DMS114 treated with DMSO at 0.1 percent for 48 hours (cell line): ENCODE data around the gene MCM7.
"Not testable (repeated sequence)": the region's sequence is repeated elsewhere in the genome, so short reads cannot be mapped to it uniquely, and the experiment has no call there.

Experiments
- DNase-seq: peaks from one replicate; lab custom pipeline; 2025; ENCODE audit not compliant: unreplicated experiment; lab: John Stamatoyannopoulos, UW

The MCM7 gene

GRCh38 chr7:100101016-100101862, at the start of gene MCM7, which contains the start of gene AP4M1:
Gene MCM7, minus strand, starts transcription at chr7:100101397. Its CDS starts 103 bp downstream, at chr7:100101294.
Gene AP4M1, plus strand, starts transcription at chr7:100101643. Its CDS starts 72 bp downstream, at chr7:100101715.
- DNase-seq, result peak; percentile 94

- DNase-seq, result peak; percentile 97
Measured at GRCh38 chr7:100148559-100149328, 47.5 kb upstream of the MCM7 start, which contains the start of gene LAMTOR4. Gene LAMTOR4, plus strand, starts transcription at chr7:100148918. Its CDS starts 55 bp downstream, at chr7:100148973.

GRCh38 chr7:100148225-100148558, 47.0 kb upstream of the MCM7 start:
- no peak for DNase-seq

- DNase-seq, result no peak
Measured at GRCh38 chr7:100147278-100147677, 46.1 kb upstream of the MCM7 start.

- not testable (repeated sequence) for DNase-seq
Measured at GRCh38 chr7:100146350-100146749, 45.2 kb upstream of the MCM7 start.

GRCh38 chr7:100142461-100142860, 41.3 kb upstream of the MCM7 start:
- DNase-seq, result no peak

GRCh38 chr7:100141555-100141949, 40.4 kb upstream of the MCM7 start:
- no peak for DNase-seq

GRCh38 chr7:100137851-100138760, 36.9 kb upstream of the MCM7 start:
- no peak for DNase-seq

- DNase-seq, result peak; percentile 48
Measured at GRCh38 chr7:100132697-100133151, 31.5 kb upstream of the MCM7 start.

GRCh38 chr7:100132126-100132525, 30.9 kb upstream of the MCM7 start:
- no peak for DNase-seq

- peak; percentile 33 for DNase-seq
Measured at GRCh38 chr7:100130608-100131453, 29.6 kb upstream of the MCM7 start.

GRCh38 chr7:100130220-100130607, 29.0 kb upstream of the MCM7 start:
- not testable (repeated sequence) for DNase-seq

- DNase-seq, result no peak
Measured at GRCh38 chr7:100128637-100128963, 27.4 kb upstream of the MCM7 start.

- DNase-seq, result no peak
Measured at GRCh38 chr7:100127866-100128636, 26.9 kb upstream of the MCM7 start.

GRCh38 chr7:100126931-100127865, 26.0 kb upstream of the MCM7 start, which contains the start of gene MBLAC1:
Gene MBLAC1, plus strand, starts transcription at chr7:100126967. Its CDS starts 429 bp downstream, at chr7:100127396.
- DNase-seq, result peak; percentile 83

GRCh38 chr7:100126239-100126930, 25.2 kb upstream of the MCM7 start:
- no peak for DNase-seq
